ENCODE results near the gene FNDC8. TPM values are rescaled to one million over a fixed set of nuclear protein-coding genes. Genes with fewer than 3 reads are reported as not detected.

FNDC8 gene
- total RNA-seq, 1 experiment from 2014 or later: not detected

- ChIA-PET POLR2A (no interaction called here), CTCF (interaction anchor here (1.4 to 1.7 kb wide), 2 partner anchors 27 to 422 kb away, joined by 4 read pairs; no protein-coding TSS in a partner anchor)
- Mint-ChIP-seq H3K27ac (0 out of 2 replicates have a peak overlapping the region, but pooled peaks have one; percentile 30), H3K27me3 (ENCODE audit: low read depth) (peaks cover 17% of the 10 kb centered on the region), H3K4me3 (no peak overlapping the region), H3K36me3 (0 out of 2 replicates have a peak, but pooled peaks cover 5% of the 10 kb centered on the region), H3K4me1 (peaks cover 17% of the 10 kb centered on the region), H3K9me3 (no peaks in the 10 kb centered on the region)
- DNase-seq (ENCODE audit: low spot score) (no peak), ATAC-seq (peak; percentile 16)
- TF ChIP-seq ELF4 (CRISPR knock-in tag; IDR thresholded peaks at IDR 0.05; ENCODE audit: low read depth) (no peak), IRF2 (CRISPR knock-in tag; IDR thresholded peaks at IDR 0.05; ENCODE audit: borderline replicate concordance, low read depth) (no peak), FOXP1 (CRISPR knock-in tag; IDR thresholded peaks at IDR 0.05; ENCODE audit: borderline replicate concordance) (no peak), TEAD4 (CRISPR knock-in tag; IDR thresholded peaks at IDR 0.05) (no peak)
- TF ChIP-seq, protein P1, sequence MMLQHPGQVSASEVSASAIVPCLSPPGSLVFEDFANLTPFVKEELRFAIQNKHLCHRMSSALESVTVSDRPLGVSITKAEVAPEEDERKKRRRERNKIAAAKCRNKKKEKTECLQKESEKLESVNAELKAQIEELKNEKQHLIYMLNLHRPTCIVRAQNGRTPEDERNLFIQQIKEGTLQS (CRISPR knock-in tag; conservative IDR thresholded peaks at IDR 0.05): no peak
- TF ChIP-seq, protein P2, sequence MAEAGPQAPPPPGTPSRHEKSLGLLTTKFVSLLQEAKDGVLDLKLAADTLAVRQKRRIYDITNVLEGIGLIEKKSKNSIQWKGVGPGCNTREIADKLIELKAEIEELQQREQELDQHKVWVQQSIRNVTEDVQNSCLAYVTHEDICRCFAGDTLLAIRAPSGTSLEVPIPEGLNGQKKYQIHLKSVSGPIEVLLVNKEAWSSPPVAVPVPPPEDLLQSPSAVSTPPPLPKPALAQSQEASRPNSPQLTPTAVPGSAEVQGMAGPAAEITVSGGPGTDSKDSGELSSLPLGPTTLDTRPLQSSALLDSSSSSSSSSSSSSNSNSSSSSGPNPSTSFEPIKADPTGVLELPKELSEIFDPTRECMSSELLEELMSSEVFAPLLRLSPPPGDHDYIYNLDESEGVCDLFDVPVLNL (CRISPR knock-in tag; IDR thresholded peaks at IDR 0.05; ENCODE audit: borderline replicate concordance, low read depth): no peak
These were observed 4.6 kb upstream of the FNDC8 start for GRCh38 chr17:35116845-35117244.

GRCh38 chr17:35117984-35118383, 3.4 kb upstream of the FNDC8 start:
- H3K9me3 Mint-ChIP-seq: no peaks in the 10 kb centered on the region
- POLR2A ChIA-PET: no interaction called here
- CTCF ChIA-PET: interaction anchor here (1.1 to 2.3 kb wide), 4 partner anchors 28 to 83 kb away, joined by 4 to 27 read pairs (median 6); partner anchors contain the start of gene RFFL
- no peak for DNase-seq (ENCODE audit: low spot score)
- TF ChIP-seq ZNF423 (CRISPR knock-in tag; IDR thresholded peaks at IDR 0.05): no peak
- TF ChIP-seq, protein P3, sequence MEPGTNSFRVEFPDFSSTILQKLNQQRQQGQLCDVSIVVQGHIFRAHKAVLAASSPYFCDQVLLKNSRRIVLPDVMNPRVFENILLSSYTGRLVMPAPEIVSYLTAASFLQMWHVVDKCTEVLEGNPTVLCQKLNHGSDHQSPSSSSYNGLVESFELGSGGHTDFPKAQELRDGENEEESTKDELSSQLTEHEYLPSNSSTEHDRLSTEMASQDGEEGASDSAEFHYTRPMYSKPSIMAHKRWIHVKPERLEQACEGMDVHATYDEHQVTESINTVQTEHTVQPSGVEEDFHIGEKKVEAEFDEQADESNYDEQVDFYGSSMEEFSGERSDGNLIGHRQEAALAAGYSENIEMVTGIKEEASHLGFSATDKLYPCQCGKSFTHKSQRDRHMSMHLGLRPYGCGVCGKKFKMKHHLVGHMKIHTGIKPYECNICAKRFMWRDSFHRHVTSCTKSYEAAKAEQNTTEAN (CRISPR knock-in tag; IDR thresholded peaks at IDR 0.05): no peak
- no peak for TF ChIP-seq TCF7 (CRISPR knock-in tag; IDR thresholded peaks at IDR 0.05; ENCODE audit: low read depth)
- TF ChIP-seq, protein P4, sequence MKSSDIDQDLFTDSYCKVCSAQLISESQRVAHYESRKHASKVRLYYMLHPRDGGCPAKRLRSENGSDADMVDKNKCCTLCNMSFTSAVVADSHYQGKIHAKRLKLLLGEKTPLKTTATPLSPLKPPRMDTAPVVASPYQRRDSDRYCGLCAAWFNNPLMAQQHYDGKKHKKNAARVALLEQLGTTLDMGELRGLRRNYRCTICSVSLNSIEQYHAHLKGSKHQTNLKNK (CRISPR knock-in tag; IDR thresholded peaks at IDR 0.05): no peak
- TF ChIP-seq ZNF219 (CRISPR knock-in tag; IDR thresholded peaks at IDR 0.05; ENCODE audit: borderline replicate concordance): no peak
- TF ChIP-seq, protein P5, sequence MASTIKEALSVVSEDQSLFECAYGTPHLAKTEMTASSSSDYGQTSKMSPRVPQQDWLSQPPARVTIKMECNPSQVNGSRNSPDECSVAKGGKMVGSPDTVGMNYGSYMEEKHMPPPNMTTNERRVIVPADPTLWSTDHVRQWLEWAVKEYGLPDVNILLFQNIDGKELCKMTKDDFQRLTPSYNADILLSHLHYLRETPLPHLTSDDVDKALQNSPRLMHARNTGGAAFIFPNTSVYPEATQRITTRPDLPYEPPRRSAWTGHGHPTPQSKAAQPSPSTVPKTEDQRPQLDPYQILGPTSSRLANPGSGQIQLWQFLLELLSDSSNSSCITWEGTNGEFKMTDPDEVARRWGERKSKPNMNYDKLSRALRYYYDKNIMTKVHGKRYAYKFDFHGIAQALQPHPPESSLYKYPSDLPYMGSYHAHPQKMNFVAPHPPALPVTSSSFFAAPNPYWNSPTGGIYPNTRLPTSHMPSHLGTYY (CRISPR knock-in tag; IDR thresholded peaks at IDR 0.05): no peak
- peaks cover 22% of the 10 kb centered on the region for H3K27me3 Mint-ChIP-seq (ENCODE audit: low read depth)
- no peak overlapping the region for H3K27ac Mint-ChIP-seq
- H3K36me3 Mint-ChIP-seq: 0 out of 2 replicates have a peak, but pooled peaks cover 5% of the 10 kb centered on the region
- H3K4me1 Mint-ChIP-seq: peaks cover 17% of the 10 kb centered on the region
- ATAC-seq: no peak
- H3K4me3 Mint-ChIP-seq: peak overlapping the region; percentile 84

DNA sequence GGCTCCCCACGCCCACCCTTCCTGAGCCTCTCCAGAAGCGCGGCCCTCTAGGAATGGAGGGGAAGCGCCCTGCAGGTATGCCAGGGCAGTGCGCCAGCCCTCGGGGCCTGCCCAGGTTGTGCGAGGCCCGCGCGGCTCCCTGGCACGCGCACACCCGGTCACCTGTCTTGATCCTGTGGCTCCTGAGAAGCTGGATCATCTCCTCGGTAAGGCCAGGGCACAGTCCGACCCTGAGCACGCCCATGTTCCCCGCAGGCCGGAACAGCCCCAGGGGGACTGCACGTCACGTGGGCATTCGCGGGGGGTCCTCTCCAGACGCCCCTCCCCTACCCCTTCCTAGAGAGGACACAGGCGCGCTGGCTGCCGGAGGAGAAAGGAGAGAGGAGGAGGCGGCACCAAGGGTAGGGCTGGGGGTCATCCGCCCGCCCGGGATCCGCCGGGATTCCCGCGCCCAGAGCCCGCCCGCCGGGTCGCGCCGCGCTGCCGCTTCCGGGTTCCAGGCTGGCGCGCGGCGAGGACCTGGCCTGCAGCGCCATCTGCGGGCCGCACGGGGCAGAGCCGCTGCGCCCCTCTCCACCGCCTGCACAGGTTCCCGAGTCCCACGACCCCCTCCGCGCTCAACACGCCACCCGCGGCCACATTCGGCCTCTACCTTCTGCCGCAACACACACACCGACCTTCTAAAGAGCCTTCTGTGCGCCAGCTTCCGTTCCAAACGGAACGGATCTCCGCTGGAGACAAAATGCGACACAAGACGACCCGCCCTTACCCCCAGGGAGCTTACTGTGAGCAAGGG, 1.8 kb upstream of the FNDC8 start, which contains the start of gene RAD51D:
RAD51D (minus strand) TSS at position 491 of the 796 bp plus-strand sequence; CDS start at position 244, 247 bp downstream.
- CTCF ChIA-PET: interaction anchor here (0.6 to 2.3 kb wide), 38 partner anchors 8 to 699 kb away, joined by 3 to 27 read pairs (median 4); partner anchors contain the start of genes LIG3, PEX12, RFFL and SLFN13
- Mint-ChIP-seq H3K4me3 (peak within 1 kb of the TSS; percentile 87), H3K27ac (no peak within 1 kb of the TSS), H3K9me3 (no peaks in the 10 kb centered on the region), H3K4me1 (peaks cover 17% of the 10 kb centered on the region), H3K27me3 (ENCODE audit: low read depth) (peaks cover 29% of the 10 kb centered on the region), H3K36me3 (0 out of 2 replicates have a peak, but pooled peaks cover 5% of the 10 kb centered on the region)
- peak; percentile 82 for DNase-seq (ENCODE audit: low spot score)
- POLR2A ChIA-PET: interaction anchor here (0.6 kb wide), 2 partner anchors 431 to 448 kb away, joined by 3 to 9 read pairs; no protein-coding TSS in a partner anchor
- peak; percentile 90 for ATAC-seq
- TF ChIP-seq TP53 (CRISPR knock-in tag; IDR thresholded peaks at IDR 0.05) (0 out of 2 replicates have a peak, but pooled peaks have one; percentile 62), NR2C2 (CRISPR knock-in tag; IDR thresholded peaks at IDR 0.05) (no peak), CTCF (IDR thresholded peaks at IDR 0.05) (peak; percentile 90), CREM (CRISPR knock-in tag; IDR thresholded peaks at IDR 0.05) (no peak), AR (CRISPR knock-in tag; IDR thresholded peaks at IDR 0.05) (no peak), NR1H2 (CRISPR knock-in tag; IDR thresholded peaks at IDR 0.05) (no peak), GTF2I (CRISPR knock-in tag; conservative IDR thresholded peaks at IDR 0.05) (no peak), FOXJ3 (CRISPR knock-in tag; IDR thresholded peaks at IDR 0.05; ENCODE audit: borderline replicate concordance) (no peak), TEAD1 (CRISPR knock-in tag; IDR thresholded peaks at IDR 0.05) (0 out of 2 replicates have a peak, but pooled peaks have one; percentile 62)
